Stimulated activated CD8-positive, alpha-beta memory T cell treated with anti-CD3 and anti-CD28 coated beads, Interleukin-15, amount 100 ng/mL, for 48 hours (primary cell): ENCODE results near the gene NBPF12.
"Not testable (repeated sequence)": the region's sequence is repeated elsewhere in the genome, so short reads cannot be mapped to it uniquely, and the experiment has no call there.

Source experiments
- DNase-seq, 2 donors: peaks; one replicate each; pipeline ENCODE4 v3.0.0-alpha.2; 2020; ENCODE audit warnings: low read depth in 2 of 2

NBPF12 gene

GRCh38 chr1:146972681-146973080, 34.6 kb downstream of the NBPF12 start:
- DNase-seq = not testable (repeated sequence)

- DNase-seq = not testable (repeated sequence)
These were observed 47.7 kb downstream of the NBPF12 start for GRCh38 chr1:146985855-146986254.

GRCh38 chr1:146986450-146986849, 48.3 kb downstream of the NBPF12 start:
- not testable (repeated sequence) for DNase-seq

- DNase-seq = not testable (repeated sequence)
These were observed 49.4 kb downstream of the NBPF12 start for GRCh38 chr1:146987502-146987901.

GRCh38 chr1:146989455-146989854, 51.3 kb downstream of the NBPF12 start:
- DNase-seq = not testable (repeated sequence)

GRCh38 chr1:147008495-147008894, 70.4 kb downstream of the NBPF12 start:
- not testable (repeated sequence) for DNase-seq

GRCh38 chr1:147026975-147027374, 88.9 kb downstream of the NBPF12 start:
- DNase-seq = not testable (repeated sequence)

GRCh38 chr1:147030066-147030653, 92.0 kb downstream of the NBPF12 start:
- not testable (repeated sequence) for DNase-seq

GRCh38 chr1:147039916-147040315, 101.8 kb downstream of the NBPF12 start:
- no peak for DNase-seq

- DNase-seq = not testable (repeated sequence)
These were observed 104.8 kb downstream of the NBPF12 start for GRCh38 chr1:147042891-147043290.

GRCh38 chr1:147044511-147044910, 106.4 kb downstream of the NBPF12 start:
- DNase-seq = not testable (repeated sequence)
